Liver (tissue), 9 donors: ENCODE results near the gene SPTBN1. TPM values are rescaled to one million over a fixed set of nuclear protein-coding genes. Genes with fewer than 3 reads are reported as not detected.
A peak's percentile ranks its signal among the peaks of the same experiment; 100 is the strongest.

ENCODE experiments used
- DNase-seq: peaks from one replicate; pipeline ENCODE4 v3.0.0-alpha.2; 2017; ENCODE audit warnings: low spot score
- H3K27ac ChIP-seq, 2 donors: one replicate each; pipeline ENCODE4 v1.7.0; 2013; ENCODE audit warnings: inconsistent platforms in 2 of 2, low read length in 2 of 2, control low read depth in 1 of 2, low read depth in 1 of 2, mild to moderate bottlenecking in 1 of 2
- H3K27me3 ChIP-seq, 4 donors: one replicate each; pipeline versions ENCODE4 v1.6.1 to v1.7.0; 2013; ENCODE audit warnings: low read length in 3 of 4, inconsistent platforms in 1 of 4, mild to moderate bottlenecking in 1 of 4, moderate library complexity in 1 of 4; ENCODE audit not compliant: control insufficient read depth in 4 of 4, insufficient read depth in 4 of 4
- H3K36me3 ChIP-seq, 4 donors: one replicate each; pipeline versions ENCODE4 v1.6.1 to v1.7.0; 2013; ENCODE audit warnings: low read length in 3 of 4, mild to moderate bottlenecking in 3 of 4, low read depth in 1 of 4, moderate library complexity in 1 of 4; ENCODE audit not compliant: control insufficient read depth in 4 of 4, insufficient read depth in 3 of 4
- H3K4me1 ChIP-seq, 4 donors: one replicate each; pipeline versions ENCODE4 v1.6.1 to v1.7.0; 2013; ENCODE audit warnings: low read length in 3 of 4, mild to moderate bottlenecking in 3 of 4, moderate library complexity in 1 of 4; ENCODE audit not compliant: control insufficient read depth in 4 of 4, insufficient read depth in 4 of 4
- H3K4me3 ChIP-seq, 3 donors: one replicate each; pipeline versions ENCODE4 v1.6.1 to v1.7.0; 2013; ENCODE audit warnings: low read length in 3 of 3, control low read depth in 1 of 3, low read depth in 1 of 3, mild to moderate bottlenecking in 1 of 3
- H3K9ac ChIP-seq, 2 donors: one replicate each; pipeline ENCODE4 v1.7.0; 2013; ENCODE audit warnings: low read length in 2 of 2, mild to moderate bottlenecking in 2 of 2, moderate library complexity in 2 of 2, control low read depth in 1 of 2, low read depth in 1 of 2
- H3K9me3 ChIP-seq, 4 donors: one replicate each; pipeline versions ENCODE4 v1.6.1 to v1.7.0; 2013; ENCODE audit warnings: low read length in 3 of 4; ENCODE audit not compliant: control insufficient read depth in 4 of 4
- ATF3 ChIP-seq: IDR thresholded peaks from 2 replicates; pipeline ENCODE4 v1.6.1; 2016; ENCODE audit warnings: antibody characterized with exemption
- CTCF ChIP-seq: fragments of 150-350 bp; IDR thresholded peaks from 2 replicates; pipeline ENCODE4 v1.5.1; 2017; ENCODE audit warnings: improper control_type of control experiment, low read depth, low read length; ENCODE audit not compliant: missing input control
- EGR1 ChIP-seq, 2 donors: IDR thresholded peaks; 2 replicates each; pipeline ENCODE4 v1.6.1; 2016 to 2018; ENCODE audit warnings: antibody characterized with exemption in 2 of 2, low read depth in 2 of 2
- FOXA1 ChIP-seq: IDR thresholded peaks from 2 replicates; pipeline ENCODE4 v1.6.1; 2016; ENCODE audit warnings: antibody characterized with exemption
- GABPA ChIP-seq, 2 donors: IDR thresholded peaks in 1 of 2; conservative IDR thresholded peaks in 1 of 2; 2 replicates each; pipeline ENCODE4 v1.6.1; 2016; ENCODE audit warnings: antibody characterized with exemption in 2 of 2, mild to moderate bottlenecking in 1 of 2, moderate library complexity in 1 of 2
- HNF4A ChIP-seq, 2 donors: conservative IDR thresholded peaks; 2 replicates each; pipeline ENCODE4 v1.6.1; 2016; ENCODE audit warnings: antibody characterized with exemption in 2 of 2, mild to moderate bottlenecking in 2 of 2
- JUND ChIP-seq, 2 donors: IDR thresholded peaks; 2 replicates each; pipeline ENCODE4 v1.6.1; 2016; ENCODE audit warnings: antibody characterized with exemption in 2 of 2
- MAX ChIP-seq: IDR thresholded peaks from 2 replicates; pipeline ENCODE4 v1.6.1; 2016; ENCODE audit warnings: antibody characterized with exemption
- NR2F2 ChIP-seq: IDR thresholded peaks from 2 replicates; pipeline ENCODE4 v1.6.1; 2016; ENCODE audit warnings: antibody characterized with exemption
- RAD21 ChIP-seq, 2 donors: IDR thresholded peaks; 2 replicates each; pipeline ENCODE4 v1.6.1; 2016; ENCODE audit warnings: antibody characterized with exemption in 2 of 2, mild to moderate bottlenecking in 2 of 2
- REST ChIP-seq: IDR thresholded peaks from 2 replicates; pipeline ENCODE4 v1.6.1; 2016; ENCODE audit warnings: antibody characterized with exemption, mild to moderate bottlenecking
- SP1 ChIP-seq: IDR thresholded peaks from 2 replicates; pipeline ENCODE4 v1.6.1; 2018; ENCODE audit warnings: antibody characterized with exemption, mild to moderate bottlenecking
- YY1 ChIP-seq: IDR thresholded peaks from 2 replicates; pipeline ENCODE4 v1.6.1; 2016; ENCODE audit warnings: antibody characterized with exemption, mild to moderate bottlenecking
- ZBTB33 ChIP-seq: IDR thresholded peaks from 2 replicates; pipeline ENCODE4 v1.6.1; 2016; ENCODE audit warnings: antibody characterized with exemption
- WGBS: extraction: QIAGEN DNeasy Blood & Tissue Kit; methylation state at CpG from one replicate; pipeline ENCODE4 v1.1.7; 2013; 5-methylcytosine and 5-hydroxymethylcytosine counted together
- polyA plus RNA-seq, 2 donors: library from polyadenylated mRNA; stranded (reverse) in 1 of 2; unstranded in 1 of 2; fragments of 200-250 nt in 1 of 2; fragments of >200 nt in 1 of 2; fragmentation: Nextera tagmentation in 1 of 2; extraction: Ambion mirVana in 1 of 2; gene quantifications; one replicate each; pipeline versions ENCODE4 v1.2.1 to v1.2.3, GENCODE V29; 2013 to 2015
- total RNA-seq, 2 donors: library from RNA; depleted of rRNA; stranded (reverse); fragments of >200 nt; gene quantifications; one replicate each; pipeline ENCODE4 v1.2.3, GENCODE V29; 2014
- donor health status: healthy.
- donor health status: healthy.
- donor health status: healthy.
- donor health status: healthy.
- donor health status: healthy.

The SPTBN1 gene
- total and polyA plus RNA-seq, 4 donors: 44.8 to 191 (median 75.9) TPM

GRCh38 chr2:54678719-54679118, 222.6 kb downstream of the SPTBN1 start:
- Histone ChIP-seq H3K36me3 (no peaks in the 10 kb centered on the region), H3K4me1 (peaks cover 0 to 13% (median 8%) of the 10 kb centered on the region in 4 donors), H3K9ac (no peak overlapping the region), H3K27ac (no peak overlapping the region), H3K4me3 (no peak overlapping the region), H3K27me3 (no peaks in the 10 kb centered on the region), H3K9me3 (no peaks in the 10 kb centered on the region)
- TF ChIP-seq ZBTB33 (no peak), ATF3 (no peak), JUND (IDR thresholded peaks at IDR 0.05) (no peak), NR2F2 (no peak), SP1 (no peak), MAX (no peak), CTCF (no peak)
- 89% methylated on average over 3 of the region's 3 CpGs for WGBS
- no peak for DNase-seq

GRCh38 chr2:54680397-54681041, 224.4 kb downstream of the SPTBN1 start:
- Histone ChIP-seq H3K9me3 (no peaks in the 10 kb centered on the region), H3K4me1 (peaks cover 0 to 10% (median 7%) of the 10 kb centered on the region in 4 donors), H3K27ac (no peak overlapping the region), H3K9ac (no peak overlapping the region), H3K4me3 (no peak overlapping the region), H3K27me3 (no peaks in the 10 kb centered on the region), H3K36me3 (no peaks in the 10 kb centered on the region)
- WGBS: 65% methylated on average over 6 of the region's 6 CpGs
- TF ChIP-seq ZBTB33 (no peak), JUND (IDR thresholded peaks at IDR 0.05) (no peak), HNF4A (conservative IDR thresholded peaks at IDR 0.05) (peak; percentile 59 to 74), EGR1 (IDR thresholded peaks at IDR 0.05; ENCODE audit: low read depth in 2 of 2) (no peak), ATF3 (no peak), YY1 (no peak), FOXA1 (no peak), SP1 (peak; percentile 18), REST (no peak), MAX (no peak), RAD21 (IDR thresholded peaks at IDR 0.05) (no peak), GABPA (IDR thresholded peaks at IDR 0.05 in 1 of 2, conservative IDR thresholded peaks at IDR 0.05 in 1 of 2) (no peak), NR2F2 (no peak)
- DNase-seq: no peak
